Astrocyte (in vitro differentiated cells and primary cell): ENCODE data around the gene SSR4. TPM values are rescaled to one million over a fixed set of nuclear protein-coding genes. Genes with fewer than 3 reads are reported as not detected.

ENCODE experiments used
- DNase-seq: peaks from one replicate; pipeline ENCODE4 v3.0.0-alpha.2; 2010; ENCODE audit warnings: low read depth
- FAIRE-seq: peaks from 2 replicates; lab custom pipeline; 2011; peaks lifted over from hg19 to GRCh38; lab: Jason Lieb, UNC
- H2AFZ ChIP-seq: 2 replicates; pipeline ENCODE4 v1.6.0; 2012; ENCODE audit warnings: low read depth, low read length, inconsistent platforms
- H3K27ac ChIP-seq: 2 replicates; pipeline ENCODE4 v1.5.1; 2011; ENCODE audit warnings: low read depth, low read length, inconsistent platforms
- H3K27me3 ChIP-seq: 2 replicates; pipeline ENCODE4 v1.6.0; 2011; ENCODE audit warnings: low read length, inconsistent platforms; ENCODE audit not compliant: insufficient read depth
- H3K36me3 ChIP-seq: 2 replicates; pipeline ENCODE4 v1.5.1; 2011; ENCODE audit warnings: low read length, inconsistent platforms; ENCODE audit not compliant: insufficient read depth
- H3K4me1 ChIP-seq: 2 replicates; pipeline ENCODE4 v1.5.1; 2011; ENCODE audit warnings: low read length, inconsistent platforms; ENCODE audit not compliant: insufficient read depth
- H3K4me2 ChIP-seq: 2 replicates; pipeline ENCODE4 v1.6.0; 2012; ENCODE audit warnings: low read length, inconsistent platforms
- H3K4me3 ChIP-seq: 2 replicates; pipeline ENCODE4 v1.5.1; 2011; ENCODE audit warnings: low read depth, mild to moderate bottlenecking, low read length, inconsistent platforms; ENCODE audit not compliant: insufficient read depth
- H3K79me2 ChIP-seq: 2 replicates; pipeline ENCODE4 v1.6.0; 2012; ENCODE audit warnings: mild to moderate bottlenecking, low read length, inconsistent platforms; ENCODE audit not compliant: insufficient read depth
- H3K9ac ChIP-seq: 2 replicates; pipeline ENCODE4 v1.6.0; 2012; ENCODE audit warnings: mild to moderate bottlenecking, low read length, inconsistent platforms
- H3K9me3 ChIP-seq: 2 replicates; pipeline ENCODE4 v1.5.1; 2012; ENCODE audit warnings: low read depth, mild to moderate bottlenecking, low read length, inconsistent platforms; ENCODE audit not compliant: insufficient read depth
- H4K20me1 ChIP-seq: 2 replicates; pipeline ENCODE4 v1.6.0; 2012; ENCODE audit warnings: low read length, inconsistent platforms; ENCODE audit not compliant: insufficient read depth
- H3K27ac Mint-ChIP-seq: one replicate; pipeline ENCODE4 v1.8.0; 2021; ENCODE audit warnings: mild to moderate bottlenecking, mixed read lengths; ENCODE audit not compliant: unreplicated experiment
- H3K27me3 Mint-ChIP-seq: one replicate; pipeline ENCODE4 v1.8.0; 2021; ENCODE audit warnings: low read depth, mixed read lengths; ENCODE audit not compliant: unreplicated experiment
- H3K36me3 Mint-ChIP-seq: one replicate; pipeline ENCODE4 v1.8.0; 2021; ENCODE audit warnings: low read depth, mixed read lengths; ENCODE audit not compliant: unreplicated experiment
- H3K4me1 Mint-ChIP-seq: one replicate; pipeline ENCODE4 v1.8.0; 2021; ENCODE audit warnings: low read depth, mixed read lengths; ENCODE audit not compliant: unreplicated experiment
- H3K4me3 Mint-ChIP-seq: one replicate; pipeline ENCODE4 v1.8.0; 2021; ENCODE audit warnings: mild to moderate bottlenecking, moderate library complexity, mixed read lengths; ENCODE audit not compliant: unreplicated experiment
- H3K9me3 Mint-ChIP-seq: one replicate; pipeline ENCODE4 v1.8.0; 2021; ENCODE audit warnings: mild to moderate bottlenecking, mixed read lengths; ENCODE audit not compliant: unreplicated experiment
- CTCF ChIP-seq: IDR thresholded peaks from 2 replicates; pipeline ENCODE4 v1.5.1; 2011; ENCODE audit warnings: low read depth, mild to moderate bottlenecking, inconsistent platforms, low read length, moderate library complexity; ENCODE audit not compliant: insufficient read depth
- EZH2 ChIP-seq: IDR thresholded peaks from 2 replicates; pipeline ENCODE4 v1.6.1; 2012; ENCODE audit warnings: mild to moderate bottlenecking, low read length, inconsistent platforms; ENCODE audit not compliant: insufficient read depth
- total RNA-seq: library from RNA; stranded (reverse); gene quantifications from 2 replicates; pipeline ENCODE4 v1.2.1, GENCODE V29; 2021

The SSR4 gene
- total RNA-seq, 1 donor from 2014 or later, result 252 TPM

GRCh38 chrX:153812220-153812619, 17.8 kb downstream of the SSR4 start:
- no peak for TF ChIP-seq CTCF
- no peak for TF ChIP-seq EZH2
- Histone ChIP-seq H3K4me1 (no peaks in the 10 kb centered on the region), H3K27ac (no peak overlapping the region), H3K27me3 (no peaks in the 10 kb centered on the region), H3K4me3 (no peak overlapping the region), H3K9ac (no peak overlapping the region), H3K9me3 (no peaks in the 10 kb centered on the region), H4K20me1 (no peaks in the 10 kb centered on the region), H2AFZ (no peak overlapping the region), H3K36me3 (no peaks in the 10 kb centered on the region), H3K79me2 (no peaks in the 10 kb centered on the region), H3K4me2 (no peak overlapping the region)
- FAIRE-seq, result no peak
- H3K4me1 Mint-ChIP-seq, result no peaks in the 10 kb centered on the region
- no peak overlapping the region for H3K27ac Mint-ChIP-seq
- H3K4me3 Mint-ChIP-seq, result no peak overlapping the region
- peaks cover 6% of the 10 kb centered on the region for H3K36me3 Mint-ChIP-seq
- peaks cover 4% of the 10 kb centered on the region for H3K27me3 Mint-ChIP-seq
- H3K9me3 Mint-ChIP-seq, result no peaks in the 10 kb centered on the region
- no peak for DNase-seq

- TF ChIP-seq EZH2 (no peak), CTCF (no peak)
- Histone ChIP-seq H2AFZ (no peak overlapping the region), H3K9ac (no peak overlapping the region), H4K20me1 (no peaks in the 10 kb centered on the region), H3K4me2 (no peak overlapping the region), H3K27me3 (no peaks in the 10 kb centered on the region), H3K9me3 (no peaks in the 10 kb centered on the region), H3K27ac (no peak overlapping the region), H3K36me3 (no peaks in the 10 kb centered on the region), H3K4me1 (no peaks in the 10 kb centered on the region), H3K4me3 (no peak overlapping the region), H3K79me2 (no peaks in the 10 kb centered on the region)
- DNase-seq, result no peak
- Mint-ChIP-seq H3K4me1 (no peaks in the 10 kb centered on the region), H3K27me3 (peaks cover 2% of the 10 kb centered on the region), H3K9me3 (no peaks in the 10 kb centered on the region), H3K27ac (peak overlapping the region; percentile 41), H3K4me3 (no peak overlapping the region), H3K36me3 (peaks cover 3% of the 10 kb centered on the region)
- FAIRE-seq, result no peak
Observed at GRCh38 chrX:153813161-153813560, 18.7 kb downstream of the SSR4 start.

GRCh38 chrX:153814591-153815315, 20.3 kb downstream of the SSR4 start:
- Mint-ChIP-seq H3K4me3 (no peak overlapping the region), H3K27ac (no peak overlapping the region)
- no peak for DNase-seq

More at GRCh38 chrX:153814591-153815315, 20.3 kb downstream of the SSR4 start:
- Mint-ChIP-seq H3K36me3 (peaks cover 3% of the 10 kb centered on the region), H3K4me1 (no peaks in the 10 kb centered on the region), H3K27me3 (peaks cover 2% of the 10 kb centered on the region), H3K9me3 (no peaks in the 10 kb centered on the region)
- Histone ChIP-seq H3K27ac (no peak overlapping the region), H3K79me2 (no peaks in the 10 kb centered on the region), H3K4me2 (no peak overlapping the region), H3K9me3 (no peaks in the 10 kb centered on the region), H3K4me1 (no peaks in the 10 kb centered on the region), H3K9ac (no peak overlapping the region), H3K4me3 (no peak overlapping the region), H2AFZ (no peak overlapping the region), H3K27me3 (no peaks in the 10 kb centered on the region), H3K36me3 (no peaks in the 10 kb centered on the region), H4K20me1 (no peaks in the 10 kb centered on the region)
- TF ChIP-seq CTCF (no peak), EZH2 (no peak)
- FAIRE-seq, result no peak
